ENCODE results near the gene VAV3. TPM values are rescaled to one million over a fixed set of nuclear protein-coding genes. Genes with fewer than 3 reads are reported as not detected.

VAV3 gene
- total and polyA plus RNA-seq, 10 of the 15 experiments (the other 5 are each of a cell fraction or from before 2014, with no cell fraction given): 0.84 to 5.5 (median 3.4) TPM

GRCh38 chr1:107781245-107781644 lies 183.7 kb downstream of the VAV3 start:
- CTCF ChIA-PET: interaction anchor here (0.7 to 14.2 kb wide), 14 partner anchors 10 to 863 kb away, joined by 3 to 568 read pairs (median 9); partner anchors contain the start of gene SLC25A24

More at GRCh38 chr1:107781245-107781644, 183.7 kb downstream of the VAV3 start:
- H3K4me3 ChIP-seq: no peak overlapping the region
- FAIRE-seq (no peak), ATAC-seq (no peak), DNase-seq (ENCODE audit: low read depth, low spot score) (no peak)
- in situ Hi-C loops (cut with MboI): loop anchor here (10.0 to 25.0 kb wide), 2 partner anchors 184 to 731 kb away; partner anchors contain the start of gene VAV3
- BruUV-seq (replicated peaks): no TSS peak
- intact Hi-C loops (cut with micrococcal nuclease; ENCODE audit: unreplicated experiment): loop anchor here (5.0 to 10.0 kb wide), 2 partner anchors 416 to 724 kb away; no protein-coding TSS in a partner anchor
- no peaks in the 10 kb centered on the region for H3K36me3 ChIP-seq (ENCODE audit: control insufficient read depth in 2 of 2, insufficient read depth in 2 of 2, low read length in 1 of 2)
- no peaks in the 10 kb centered on the region for H3K9me3 ChIP-seq (replicated peaks; ENCODE audit: control insufficient read depth, insufficient read depth, low read length)
- TF ChIP-seq POLR2AphosphoS5 (IDR thresholded peaks at IDR 0.05; ENCODE audit: low read length) (no peak), BMI1 (IDR thresholded peaks at IDR 0.05; ENCODE audit: borderline replicate concordance) (no peak), E2F8 (IDR thresholded peaks at IDR 0.05; ENCODE audit: low read depth, partially characterized antibody) (no peak), CUX1 (IDR thresholded peaks at IDR 0.05; ENCODE audit: insufficient replicate concordance, low read depth, low read length) (no peak), NFYB (IDR thresholded peaks at IDR 0.05; ENCODE audit: insufficient read depth, low read depth, low read length) (no peak), FOS (IDR thresholded peaks at IDR 0.05; ENCODE audit: borderline replicate concordance, extremely low read depth, insufficient read length) (no peak), PAX5 (IDR thresholded peaks at IDR 0.05; ENCODE audit: borderline replicate concordance, low read depth, low read length) (no peak), NR2F1 (conservative IDR thresholded peaks at IDR 0.05) (no peak), ESRRA (IDR thresholded peaks at IDR 0.05; ENCODE audit: low read length) (no peak), ZNF24 (IDR thresholded peaks at IDR 0.05) (no peak), RUNX3 (IDR thresholded peaks at IDR 0.05; ENCODE audit: low read length) (no peak), EGR1 (IDR thresholded peaks at IDR 0.05; ENCODE audit: borderline replicate concordance in 1 of 2, low read depth in 2 of 2, low read length in 2 of 2) (no peak), ETV6 (conservative IDR thresholded peaks at IDR 0.05 in 1 of 2, IDR thresholded peaks at IDR 0.05 in 1 of 2; ENCODE audit: borderline replicate concordance in 1 of 2, low read depth in 1 of 2) (no peak), SP1 (IDR thresholded peaks at IDR 0.05; ENCODE audit: low read depth, low read length) (no peak)
- H3K9ac ChIP-seq (ENCODE audit: control insufficient read depth, insufficient read depth, low read length): no peak overlapping the region
- ChIA-PET RAD21 (ENCODE audit: unreplicated experiment) (interaction anchor here (0.8 to 13.6 kb wide), 16 partner anchors 9 to 780 kb away, joined by 3 to 425 read pairs (median 4); partner anchors contain the start of gene SLC25A24), POLR2A (interaction anchor here (3.3 kb wide), 1 partner anchor 345 kb away, joined by 16 read pairs; no protein-coding TSS in a partner anchor), SMC1A (ENCODE audit: uncharacterized antibody, unreplicated experiment) (interaction anchor here (0.6 to 12.8 kb wide), 21 partner anchors 8 to 730 kb away, joined by 3 to 461 read pairs (median 4); partner anchors contain the start of gene SLC25A24)
- H3K27me3 ChIP-seq (replicated peaks in 1 of 2; ENCODE audit: control insufficient read depth in 2 of 2, insufficient read depth in 2 of 2, low read length in 1 of 2): no peaks in the 10 kb centered on the region
- H3K4me1 ChIP-seq (ENCODE audit: control insufficient read depth, insufficient read depth, low read length): peaks cover 16% of the 10 kb centered on the region
- H4K20me1 ChIP-seq (ENCODE audit: control insufficient read depth, insufficient read depth): no peaks in the 10 kb centered on the region
- 61% methylated on average over 2 of the region's 2 CpGs for WGBS (ENCODE audit: insufficient coverage, insufficient replicate concordance, low lambda C conversion rate, missing lambda C conversion rate)
- no peak overlapping the region for H3K27ac ChIP-seq (ENCODE audit: control insufficient read depth, insufficient read depth)
- no peaks in the 10 kb centered on the region for H3K79me2 ChIP-seq (ENCODE audit: control insufficient read depth, insufficient read depth, low read length)
- no peak overlapping the region for H2AFZ ChIP-seq (ENCODE audit: control insufficient read depth, low read depth, low read length)
- no peak overlapping the region for H3K4me2 ChIP-seq (ENCODE audit: control insufficient read depth, insufficient read depth)

All from GM12878 (cell line).